PFSK-1 (cell line): ENCODE data around the gene PSMD4.

ENCODE experiments used
- POLR2AphosphoS5 ChIP-seq: IDR thresholded peaks from 2 replicates; pipeline ENCODE4 v1.6.1; 2012; ENCODE audit warnings: low read depth, mild to moderate bottlenecking, control low read depth, low read length, moderate library complexity
- SIN3A ChIP-seq: IDR thresholded peaks from 2 replicates; pipeline ENCODE4 v1.6.1; 2012; ENCODE audit warnings: mild to moderate bottlenecking, low read length, moderate library complexity, borderline replicate concordance; ENCODE audit not compliant: insufficient read depth
- TAF1 ChIP-seq: IDR thresholded peaks from 2 replicates; pipeline ENCODE4 v1.6.1; 2012; ENCODE audit warnings: low read length, control low read depth, borderline replicate concordance; ENCODE audit not compliant: insufficient read depth

- no peak for TF ChIP-seq TAF1
- no peak for TF ChIP-seq POLR2AphosphoS5
- TF ChIP-seq SIN3A = no peak
Observed at GRCh38 chr1:151266315-151266714, 11.8 kb downstream of the PSMD4 start.
